ENCODE data around the gene DHX36.

Gene DHX36

GRCh38 chr3:154294016-154294415 is 30.3 kb downstream of the DHX36 start:
- DNase-seq (ENCODE audit: low read depth in 2 of 3, low spot score in 1 of 3), result no peak

DNA sequence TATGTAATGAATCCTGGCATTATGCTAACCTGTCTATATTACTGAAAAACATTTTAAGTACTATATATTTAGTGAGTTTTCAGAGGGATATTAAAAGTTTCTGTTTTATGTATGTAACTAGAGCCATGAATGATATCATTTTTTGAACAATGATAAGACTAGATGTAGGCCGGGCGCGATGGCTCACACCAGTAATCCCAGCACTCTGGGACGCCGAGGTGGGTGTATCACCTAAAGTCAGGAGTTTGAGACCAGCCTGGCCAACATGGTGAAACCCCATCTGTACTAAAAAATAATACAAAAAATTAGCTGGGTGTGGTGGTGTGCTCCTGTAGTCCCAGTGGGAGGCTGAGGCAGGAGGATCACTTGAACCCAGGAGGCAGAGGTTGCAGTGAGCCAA is 34.1 kb downstream of the DHX36 start:
- DNase-seq (ENCODE audit: low read depth in 2 of 3, low spot score in 1 of 3), result no peak

- no peak for DNase-seq (ENCODE audit: low read depth in 2 of 3, low spot score in 1 of 3)
These were observed 39.1 kb downstream of the DHX36 start for GRCh38 chr3:154285221-154285620.

DNA sequence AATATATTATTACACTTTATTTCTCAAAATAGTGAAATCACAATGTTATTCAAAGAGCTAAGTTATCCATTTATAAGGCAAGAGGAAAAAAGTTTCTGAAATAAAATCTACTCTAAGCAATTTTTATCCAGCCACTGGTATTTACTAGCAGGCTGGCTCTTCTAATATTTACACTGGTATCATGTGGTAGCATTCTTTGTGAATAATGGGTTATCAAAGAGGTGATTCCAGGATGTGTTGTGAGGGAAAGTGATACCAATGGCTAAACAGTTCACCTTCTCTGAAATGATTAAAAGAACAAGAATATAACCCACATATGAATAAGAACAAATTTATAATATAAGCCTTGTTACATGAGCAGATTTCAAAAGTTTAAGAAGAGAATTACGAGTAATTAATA is 44.1 kb downstream of the DHX36 start:
- DNase-seq (ENCODE audit: low read depth in 2 of 3, low spot score in 1 of 3), result no peak

- no peak for DNase-seq (ENCODE audit: low read depth in 2 of 3, low spot score in 1 of 3)
These were observed 48.3 kb downstream of the DHX36 start for GRCh38 chr3:154275965-154276364.

- no peak for DNase-seq (ENCODE audit: low read depth in 2 of 3, low spot score in 1 of 3)
These were observed 49.0 kb downstream of the DHX36 start for GRCh38 chr3:154275292-154275691.

- no peak for DNase-seq (ENCODE audit: low read depth in 2 of 3, low spot score in 1 of 3)
These were observed 49.9 kb downstream of the DHX36 start for GRCh38 chr3:154274348-154274747.

DNA sequence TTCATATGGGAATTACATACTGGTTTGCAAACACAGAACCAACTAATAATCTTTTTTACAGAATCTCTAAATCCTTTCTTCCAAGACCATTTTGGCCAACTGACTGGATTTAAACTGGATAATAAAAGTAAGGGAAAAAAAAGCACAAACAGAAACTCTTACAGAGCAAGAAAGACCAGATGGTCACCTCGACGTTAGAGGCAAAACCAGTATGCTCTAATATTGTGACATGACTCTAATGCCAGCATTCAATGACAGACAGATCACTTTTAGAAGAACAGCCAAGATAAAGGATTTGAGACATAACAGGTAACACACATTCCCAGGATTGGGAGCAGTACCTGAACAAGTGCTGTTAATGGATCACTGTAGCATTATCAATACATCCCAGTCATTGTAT is 50.9 kb downstream of the DHX36 start:
- DNase-seq (ENCODE audit: low read depth in 2 of 3, low spot score in 1 of 3), result no peak

GRCh38 chr3:154254527-154254926 is 69.8 kb downstream of the DHX36 start:
- DNase-seq (ENCODE audit: low read depth in 2 of 3, low spot score in 1 of 3), result no peak

GRCh38 chr3:154252759-154253638 is 71.3 kb downstream of the DHX36 start:
- peak; percentile 49 to 73 (median 65) for DNase-seq (ENCODE audit: low read depth in 2 of 3, low spot score in 1 of 3)

GRCh38 chr3:154251610-154252009 is 72.7 kb downstream of the DHX36 start:
- DNase-seq (ENCODE audit: low read depth in 2 of 3, low spot score in 1 of 3), result no peak

GRCh38 chr3:154250291-154250690 is 74.0 kb downstream of the DHX36 start:
- DNase-seq (ENCODE audit: low read depth in 2 of 3, low spot score in 1 of 3), result no peak

DNA sequence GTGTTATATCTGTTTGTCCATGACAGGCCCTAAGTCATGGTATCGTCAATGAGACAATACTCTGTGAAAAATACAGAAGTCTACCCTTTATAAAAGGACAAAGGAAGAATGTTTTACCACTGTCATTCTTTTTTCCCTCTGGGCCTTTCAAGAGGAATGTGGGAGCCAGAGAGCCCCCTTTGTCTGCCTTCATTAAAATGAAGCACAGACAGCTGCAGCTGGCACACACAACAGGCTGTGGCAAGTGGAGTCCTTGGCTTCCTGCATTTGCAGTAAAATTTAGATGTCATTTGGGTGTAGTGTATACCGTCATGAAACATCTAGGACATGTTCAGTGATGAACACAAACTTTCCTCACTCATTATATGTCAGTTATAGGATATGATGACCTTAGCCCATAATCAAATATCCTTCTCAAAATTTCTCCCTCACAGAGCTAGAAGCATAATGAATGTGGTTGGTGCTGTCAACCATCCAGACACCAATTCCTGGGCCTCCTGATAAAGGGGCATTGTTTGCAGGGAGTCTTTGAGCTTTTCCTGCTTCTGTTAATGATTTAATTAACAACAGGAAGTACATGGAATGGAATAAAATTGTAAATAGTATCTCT is 76.4 kb downstream of the DHX36 start:
- no peak for DNase-seq (ENCODE audit: low read depth in 2 of 3, low spot score in 1 of 3)

DNA sequence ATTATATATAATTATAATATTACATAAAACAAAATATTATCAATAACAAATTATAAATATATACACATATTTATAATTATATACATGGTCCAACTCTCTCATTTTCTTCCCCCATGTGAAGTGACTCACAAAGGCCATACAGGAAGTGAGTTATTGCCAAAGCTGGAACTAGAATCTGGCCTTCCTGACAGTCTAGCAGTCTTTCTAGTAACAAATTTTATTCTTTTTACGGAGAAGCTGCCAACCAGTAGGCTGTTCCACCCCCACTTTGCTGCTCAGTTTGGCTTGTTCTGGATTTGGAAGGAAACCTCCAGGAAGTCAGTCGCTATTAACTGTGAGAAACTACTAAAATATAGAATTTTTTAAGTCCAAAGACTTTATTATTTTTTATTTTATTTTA is 79.6 kb downstream of the DHX36 start:
- DNase-seq (ENCODE audit: low read depth in 2 of 3, low spot score in 1 of 3), result no peak

- no peak for DNase-seq (ENCODE audit: low read depth in 2 of 3, low spot score in 1 of 3)
These were observed 80.9 kb downstream of the DHX36 start for GRCh38 chr3:154243353-154243752.

GRCh38 chr3:154242766-154243165 is 81.5 kb downstream of the DHX36 start:
- DNase-seq (ENCODE audit: low read depth in 2 of 3, low spot score in 1 of 3), result no peak

DNA sequence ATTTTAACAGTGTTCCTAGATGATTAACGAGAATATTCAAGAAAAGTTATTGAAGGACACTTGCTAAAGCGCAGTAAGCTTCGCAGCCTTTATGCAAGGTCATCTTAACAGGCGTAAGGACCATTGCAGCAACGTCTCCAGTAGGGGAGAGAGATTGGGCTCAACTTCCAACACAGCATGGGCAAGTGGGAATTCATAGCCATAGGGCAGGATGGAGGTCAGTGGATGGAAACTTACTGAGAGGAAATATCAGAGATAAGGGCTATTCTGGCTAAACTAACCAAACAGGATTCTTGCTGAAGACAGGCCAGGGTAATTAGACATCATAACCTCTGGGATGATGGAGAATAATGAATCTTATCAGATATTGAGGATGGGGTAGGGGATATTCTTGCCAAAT is 82.8 kb downstream of the DHX36 start:
- no peak for DNase-seq (ENCODE audit: low read depth in 2 of 3, low spot score in 1 of 3)

DNA sequence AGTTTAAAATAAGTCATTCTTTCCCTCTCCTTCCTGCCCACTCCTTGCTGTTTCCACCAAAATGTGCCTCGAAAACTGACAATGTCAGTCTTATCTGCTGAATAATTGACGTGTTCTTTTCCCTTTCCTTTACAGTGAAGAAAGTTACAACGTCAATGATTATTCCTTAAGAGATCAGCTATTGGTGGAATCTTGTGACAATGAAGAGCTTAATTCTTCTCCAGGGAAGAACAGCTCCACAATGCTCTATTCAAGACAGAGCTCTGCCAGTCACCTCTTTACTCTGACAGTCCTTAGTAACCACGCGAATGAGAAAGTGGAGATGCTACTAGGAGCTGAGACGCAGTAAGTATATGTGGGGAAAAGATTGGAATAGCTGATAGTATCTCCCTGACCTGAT is 84.1 kb downstream of the DHX36 start:
- no peak for DNase-seq (ENCODE audit: low read depth in 2 of 3, low spot score in 1 of 3)

GRCh38 chr3:154236331-154236730 is 88.0 kb downstream of the DHX36 start:
- no peak for DNase-seq (ENCODE audit: low read depth in 2 of 3, low spot score in 1 of 3)

DNA sequence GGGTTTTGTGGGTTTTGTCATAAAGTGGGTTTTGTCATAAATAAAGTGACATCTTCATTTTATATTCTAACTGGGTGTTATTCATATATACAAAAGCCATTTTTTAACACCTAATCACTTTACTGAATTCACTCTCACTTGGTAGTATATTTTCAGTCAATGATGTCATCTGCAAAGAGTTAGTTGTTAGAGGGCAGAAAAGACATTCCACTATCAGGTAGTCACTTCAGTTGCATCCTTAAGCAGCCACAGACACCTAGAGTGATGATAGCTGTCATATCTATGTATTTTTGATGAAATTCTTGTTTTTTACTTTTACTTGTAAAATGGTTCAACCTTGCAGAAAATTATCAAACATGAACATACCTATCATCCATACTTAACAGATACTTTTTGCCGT is 89.0 kb downstream of the DHX36 start:
- no peak for DNase-seq (ENCODE audit: low read depth in 2 of 3, low spot score in 1 of 3)

DNA sequence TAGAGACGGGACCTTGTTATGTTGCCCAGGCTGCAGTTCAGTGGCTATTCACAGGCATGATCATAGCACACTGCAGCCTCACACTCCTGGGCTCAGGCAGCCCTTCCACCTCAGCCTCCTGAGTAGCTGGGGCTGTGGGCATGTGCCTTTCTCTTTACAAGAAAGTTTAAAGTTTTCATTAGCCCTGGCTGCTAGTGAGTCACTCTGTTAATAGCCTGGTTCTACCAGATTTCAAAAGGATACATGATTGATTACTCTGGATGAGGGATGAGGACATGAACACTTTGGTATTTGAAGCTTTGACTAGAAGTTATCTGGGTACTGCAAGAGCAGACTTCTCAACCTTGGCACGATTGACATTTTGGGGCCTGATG is 95.1 kb downstream of the DHX36 start:
- DNase-seq (ENCODE audit: low read depth in 2 of 3, low spot score in 1 of 3), result no peak

GRCh38 chr3:154228561-154229216 is 95.6 kb downstream of the DHX36 start:
- DNase-seq (ENCODE audit: low read depth in 2 of 3, low spot score in 1 of 3), result no peak

Data from stimulated activated CD4-positive, alpha-beta T cell treated with anti-CD3 and anti-CD28 coated beads, Interleukin-12 subunit alpha, Interleukin-12 subunit beta, amount 100 ng/mL, for 48 hours (primary cell).